Activated T-cell treated with anti-CD3 and anti-CD28 coated beads for 24 hours (primary cell): ENCODE results near the gene KCNQ4.

ENCODE experiments used
- DNase-seq: peaks from one replicate; pipeline ENCODE4 v3.0.0-alpha.2; 2020; ENCODE audit warnings: low read depth

Gene KCNQ4

DNA sequence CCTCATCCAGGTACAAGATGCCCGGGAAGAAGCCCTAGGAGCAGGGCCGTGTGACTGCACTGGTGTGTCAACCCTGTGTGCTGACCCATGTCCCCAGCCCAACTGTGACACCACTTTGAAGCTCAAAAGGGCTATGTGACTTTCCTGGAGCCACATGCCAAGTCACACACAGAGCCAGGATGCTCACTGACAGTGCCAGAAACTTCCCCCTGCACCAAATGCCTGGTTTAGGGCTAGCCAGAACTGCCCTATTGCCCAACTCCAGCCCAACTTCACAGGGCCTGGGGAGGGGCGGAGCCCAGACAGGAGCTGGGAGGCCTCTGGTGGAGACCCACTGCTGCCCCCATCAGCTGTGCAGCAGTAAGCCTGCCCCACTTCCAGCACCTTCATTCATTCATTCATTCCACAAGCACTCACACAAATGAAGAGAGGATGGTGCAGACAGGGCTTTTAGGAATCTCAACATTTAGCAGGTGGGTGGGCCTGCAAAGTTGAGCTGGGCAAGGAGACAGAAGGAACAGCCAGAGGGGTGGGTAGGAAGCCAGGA lies 36.7 kb downstream of the KCNQ4 start:
- DNase-seq, result no peak

DNA sequence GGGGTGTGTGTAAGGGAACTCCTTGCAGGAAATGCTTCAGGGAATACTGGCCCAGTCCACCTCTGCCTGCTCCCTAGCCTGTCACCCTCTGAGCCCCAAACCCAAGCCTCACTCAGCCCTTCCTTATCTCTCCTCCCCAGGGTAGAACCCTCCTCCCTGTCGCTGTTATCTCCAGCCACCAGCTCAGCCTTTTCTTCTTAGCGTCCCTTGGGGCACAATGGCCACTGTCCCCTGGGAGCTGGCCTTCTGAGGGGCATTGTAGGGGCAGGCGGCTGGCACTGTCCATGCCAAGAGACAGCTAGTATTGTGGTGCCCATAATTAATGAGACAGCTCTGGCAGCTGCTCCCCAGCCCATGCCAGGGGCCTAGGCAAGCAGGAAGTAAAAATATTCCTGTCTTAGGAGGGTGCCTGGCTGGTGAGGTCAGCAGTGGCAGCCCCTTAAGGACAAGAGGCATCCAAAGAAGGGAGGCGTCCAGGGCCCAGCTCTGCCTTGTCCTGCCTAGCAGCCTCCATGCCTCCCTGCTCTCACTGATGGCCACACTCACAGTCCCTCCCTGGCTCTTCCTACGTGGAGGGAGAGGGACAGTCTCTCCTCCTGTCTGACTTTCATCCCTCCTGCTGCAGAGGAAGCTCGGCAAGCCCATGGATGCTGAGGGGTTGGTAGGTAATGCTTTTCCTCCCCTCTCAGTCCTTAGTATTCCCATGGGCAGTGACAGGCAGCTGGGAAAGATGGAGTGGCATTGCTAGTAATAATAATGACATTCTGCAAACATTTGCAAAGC lies 37.5 kb downstream of the KCNQ4 start:
- DNase-seq, result no peak

DNA sequence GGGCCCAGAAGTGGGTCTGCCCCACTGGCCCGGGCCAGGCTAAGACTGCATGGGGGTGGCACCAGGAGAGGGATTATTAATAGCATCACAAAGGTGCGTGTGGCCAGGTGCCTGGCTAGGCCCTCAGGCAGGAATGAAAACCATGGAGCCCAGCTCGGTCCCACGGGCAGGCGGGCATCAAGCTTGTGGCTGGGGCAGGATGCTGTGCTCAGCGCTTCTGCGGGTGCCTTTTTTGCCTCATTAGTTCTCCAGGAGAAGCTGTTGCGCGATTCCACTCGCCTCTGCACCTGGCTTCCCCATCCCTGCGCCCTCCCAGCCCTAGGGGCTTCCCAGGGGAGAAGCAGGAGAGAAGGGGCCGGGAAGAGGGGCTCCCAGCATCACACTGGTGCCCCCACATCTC lies 39.3 kb downstream of the KCNQ4 start:
- DNase-seq, result no peak

DNA sequence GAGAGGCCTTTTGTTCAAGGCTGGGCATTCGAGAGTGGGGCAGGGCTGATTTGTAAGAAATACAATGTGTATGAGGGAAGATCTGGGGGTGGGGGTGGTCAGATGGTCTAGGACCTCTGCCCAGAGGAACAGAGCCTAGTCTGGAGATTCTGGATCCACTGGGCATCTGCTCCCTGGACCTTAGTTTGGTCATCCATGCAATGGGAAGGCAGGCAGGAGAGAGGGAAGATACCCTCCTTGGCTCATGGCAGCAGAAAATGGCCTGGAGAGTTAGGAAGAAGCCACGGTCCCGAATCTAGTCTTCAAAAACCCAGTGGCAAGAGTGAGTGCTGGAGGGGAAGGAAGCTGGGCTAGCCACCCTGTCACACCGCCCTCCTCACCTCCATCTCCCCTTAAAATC lies 39.8 kb downstream of the KCNQ4 start:
- DNase-seq, result no peak

DNA sequence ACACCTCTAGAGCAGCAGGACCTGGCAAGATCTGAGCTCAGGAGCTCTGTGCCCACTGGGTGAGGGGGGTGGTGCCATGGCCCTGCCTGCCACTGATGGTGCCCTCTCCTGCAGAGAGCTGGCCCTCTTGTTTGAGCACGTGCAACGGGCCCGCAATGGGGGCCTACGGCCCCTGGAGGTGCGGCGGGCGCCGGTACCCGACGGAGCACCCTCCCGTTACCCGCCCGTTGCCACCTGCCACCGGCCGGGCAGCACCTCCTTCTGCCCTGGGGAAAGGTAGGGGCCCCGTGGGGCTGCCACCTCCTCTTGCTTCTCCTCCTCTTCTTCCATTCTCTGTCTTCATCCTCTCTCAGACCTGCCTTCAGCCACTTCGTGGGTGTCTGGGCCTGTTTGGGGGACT lies 40.4 kb downstream of the KCNQ4 start:
- no peak for DNase-seq

DNA sequence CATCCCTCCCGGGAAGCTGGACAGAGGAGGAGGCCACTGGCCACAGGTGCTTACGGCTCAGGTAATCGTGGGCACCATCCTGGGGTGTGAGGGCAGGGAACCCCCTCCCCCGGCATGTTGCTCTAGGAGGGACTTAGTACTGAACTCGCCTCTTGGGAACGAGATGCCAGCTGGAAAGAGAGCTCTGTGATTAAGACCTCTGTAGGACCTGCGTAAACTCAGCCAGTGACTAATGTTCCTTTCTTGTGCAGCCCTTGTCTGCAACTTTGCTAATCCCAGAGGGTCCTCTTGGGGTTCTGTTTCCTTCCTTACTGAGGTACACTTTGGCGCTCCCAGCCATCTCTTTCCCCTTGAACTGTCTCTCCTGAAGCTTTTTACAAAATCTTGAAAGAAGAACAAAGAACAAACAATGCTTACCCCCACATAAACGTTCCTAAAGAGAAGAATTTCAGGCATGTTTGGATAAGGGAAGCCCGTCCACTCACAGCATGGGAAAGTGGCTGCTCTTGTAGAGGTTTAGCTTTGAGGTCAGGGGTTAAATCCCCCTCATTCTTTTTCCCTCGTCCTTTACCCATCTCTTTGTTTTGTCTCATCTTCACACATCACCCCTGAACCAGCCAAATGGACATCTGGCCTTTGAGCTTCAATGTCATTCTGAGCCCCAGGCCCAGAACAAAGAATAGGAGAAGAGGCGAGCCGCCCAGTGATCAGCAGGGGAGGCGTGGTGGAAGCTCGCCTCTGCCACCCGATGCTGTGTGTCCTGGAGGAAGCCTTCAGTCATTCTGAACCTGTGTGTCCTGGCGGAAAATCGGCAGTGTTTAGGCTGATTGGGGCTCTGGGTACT lies 41.2 kb downstream of the KCNQ4 start:
- DNase-seq, result no peak

DNA sequence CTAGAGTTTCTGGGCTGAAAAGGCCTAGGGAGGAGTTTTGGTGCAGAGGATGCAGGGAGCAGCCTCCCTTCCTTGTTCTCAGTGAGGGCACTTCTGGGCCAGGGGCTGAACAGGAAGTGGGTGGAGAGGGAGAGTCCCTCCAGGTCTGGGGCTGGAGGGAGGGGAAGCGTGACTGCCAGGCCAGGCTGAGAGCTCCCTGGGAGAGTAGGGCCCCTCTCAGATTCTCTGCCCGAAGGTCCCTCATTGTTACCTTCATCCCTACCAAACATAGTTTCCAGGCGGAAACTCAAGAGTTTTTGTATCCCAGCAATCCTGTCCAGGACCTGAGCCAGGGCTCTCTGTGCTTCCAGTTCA lies 41.8 kb downstream of the KCNQ4 start:
- DNase-seq, result no peak

DNA sequence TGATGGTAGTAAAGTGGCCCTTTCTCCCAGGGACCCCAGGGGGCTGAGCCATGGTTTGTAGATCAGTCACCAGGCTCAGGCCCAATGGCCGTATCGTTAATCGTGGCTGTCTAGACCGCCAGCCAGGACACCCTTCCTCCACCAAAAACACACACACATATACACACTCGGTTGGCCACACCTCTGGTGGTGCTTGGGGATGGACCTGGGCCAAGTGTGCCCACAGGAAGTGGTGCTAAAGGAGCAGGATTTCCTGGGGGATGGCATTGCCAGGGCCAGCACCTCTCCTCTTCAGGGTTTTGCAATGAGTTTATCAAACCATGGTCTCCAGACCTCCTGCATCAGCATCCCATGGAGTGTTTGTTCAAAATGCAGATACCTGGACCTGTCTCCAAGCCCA lies 42.4 kb downstream of the KCNQ4 start:
- DNase-seq, result no peak

DNA sequence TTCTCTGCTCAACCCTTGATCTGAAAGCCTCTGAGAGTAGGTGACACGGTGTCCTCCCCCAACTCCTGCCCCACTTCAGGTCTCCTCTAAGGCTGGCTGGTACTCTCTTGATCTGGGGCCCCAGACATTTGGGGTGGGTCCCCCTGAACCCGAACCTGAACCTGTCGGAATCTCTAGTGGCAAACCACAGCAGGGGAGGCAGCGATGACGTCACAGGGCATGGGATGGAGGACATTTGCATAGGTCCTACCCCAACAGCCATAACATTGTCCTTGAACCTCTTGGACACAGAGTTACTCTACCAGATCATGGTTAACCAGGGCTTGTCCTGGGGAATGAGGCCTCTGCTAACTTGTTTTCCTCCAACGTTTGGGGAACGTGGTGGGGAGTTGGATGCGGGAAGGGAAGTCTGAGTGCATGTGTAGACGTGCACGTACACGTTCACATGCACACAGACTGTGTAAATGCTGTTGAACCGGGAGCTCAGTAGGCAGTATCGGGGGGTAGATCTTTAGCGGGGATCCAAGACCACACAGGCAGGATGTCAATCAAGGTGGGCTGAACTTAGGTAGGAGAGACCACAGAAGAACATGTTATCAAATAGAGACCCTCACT lies 46.2 kb downstream of the KCNQ4 start:
- DNase-seq, result no peak

DNA sequence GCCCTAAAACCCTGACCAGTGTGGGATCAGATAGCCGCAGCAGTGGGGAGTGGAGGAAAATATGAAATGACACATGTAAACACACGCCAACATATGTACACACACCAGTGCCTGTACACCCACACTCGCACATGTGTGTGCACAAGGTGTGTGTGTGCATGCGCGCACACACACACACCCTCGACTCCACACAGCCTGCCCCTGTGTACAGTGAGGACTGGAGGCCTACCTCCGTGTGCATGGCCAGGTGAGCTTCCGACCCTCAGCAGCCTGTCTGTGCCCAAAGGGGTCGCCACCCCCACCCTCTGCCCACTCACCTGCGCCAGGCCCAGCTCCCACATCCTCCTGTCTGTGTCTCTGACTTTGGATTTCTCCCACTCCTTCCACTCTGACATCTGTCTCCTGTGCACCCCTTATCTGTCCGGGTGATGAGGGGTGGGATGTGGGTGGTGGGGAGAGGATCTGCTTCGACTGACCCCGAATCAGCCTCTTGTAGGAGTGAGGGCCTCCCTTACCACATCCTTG lies 46.9 kb downstream of the KCNQ4 start:
- DNase-seq, result no peak

DNA sequence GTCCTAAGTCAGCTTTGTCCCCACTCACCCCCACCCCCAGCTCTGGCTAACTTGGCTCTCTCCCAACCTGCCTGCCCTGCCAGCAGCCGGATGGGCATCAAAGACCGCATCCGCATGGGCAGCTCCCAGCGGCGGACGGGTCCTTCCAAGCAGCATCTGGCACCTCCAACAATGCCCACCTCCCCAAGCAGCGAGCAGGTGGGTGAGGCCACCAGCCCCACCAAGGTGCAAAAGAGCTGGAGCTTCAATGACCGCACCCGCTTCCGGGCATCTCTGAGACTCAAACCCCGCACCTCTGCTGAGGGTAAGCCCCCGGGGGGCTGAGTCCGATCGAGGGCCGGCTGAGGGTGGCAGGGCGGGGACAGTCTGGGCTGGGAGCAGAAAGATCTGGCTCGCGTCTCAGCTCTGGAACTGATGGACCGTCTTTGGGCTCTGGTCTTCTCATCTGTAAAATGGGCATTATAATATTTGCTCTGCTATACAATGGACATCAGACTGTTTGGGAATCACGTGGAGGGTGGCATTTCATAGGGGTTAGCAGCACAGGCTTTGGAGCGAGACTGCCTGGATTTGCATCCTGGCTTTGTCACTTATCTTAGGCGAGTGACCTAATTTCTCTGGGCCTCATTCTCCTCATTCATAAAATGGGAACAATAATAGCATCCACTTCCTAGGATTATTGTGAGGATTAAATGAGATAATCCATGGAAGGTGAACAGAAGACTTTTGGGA lies 47.6 kb downstream of the KCNQ4 start:
- DNase-seq, result no peak

DNA sequence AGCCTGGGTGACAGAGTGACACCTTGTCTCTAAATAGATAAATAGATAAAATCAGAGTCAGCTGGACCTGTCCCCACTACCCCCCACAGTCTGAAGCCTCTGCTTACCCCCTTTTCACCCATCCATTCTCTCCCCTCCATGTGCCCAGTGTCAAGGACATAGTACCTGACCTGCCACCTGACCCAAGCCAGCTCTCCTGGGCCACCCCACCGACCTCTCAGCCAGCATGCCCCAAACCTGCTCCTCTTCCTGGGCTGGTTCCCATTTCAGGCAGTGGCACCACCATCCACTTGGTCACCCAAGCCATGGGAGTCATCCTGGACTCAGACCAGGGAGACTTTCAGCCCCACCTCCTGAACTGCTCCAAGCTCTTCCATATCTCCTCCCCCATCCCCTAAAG lies 50.4 kb downstream of the KCNQ4 start:
- DNase-seq, result no peak

DNA sequence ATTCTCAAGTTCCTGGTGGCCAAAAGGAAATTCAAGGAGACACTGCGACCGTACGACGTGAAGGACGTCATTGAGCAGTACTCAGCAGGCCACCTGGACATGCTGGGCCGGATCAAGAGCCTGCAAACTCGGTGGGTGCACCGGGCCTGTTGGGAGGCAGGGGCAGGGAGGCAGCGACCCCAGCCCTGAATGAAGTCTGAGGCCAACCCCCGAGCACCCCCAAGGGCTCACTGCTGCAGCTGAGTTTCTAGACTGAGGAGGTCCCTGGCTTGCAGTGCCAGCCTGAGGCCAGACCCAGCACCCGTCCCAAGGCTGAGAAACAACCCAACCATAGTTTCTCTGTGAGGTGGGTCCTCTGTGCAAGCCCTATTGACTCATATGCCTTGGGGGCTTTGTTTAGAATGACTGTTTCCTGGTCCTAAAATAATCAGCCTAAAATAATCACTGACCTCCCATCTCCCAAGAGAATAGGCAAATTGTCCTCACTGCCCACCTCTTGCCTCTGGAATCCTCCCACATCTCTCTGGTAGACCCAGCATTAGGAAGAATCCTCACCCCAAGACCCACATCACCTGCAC lies 51.5 kb downstream of the KCNQ4 start:
- no peak for DNase-seq

DNA sequence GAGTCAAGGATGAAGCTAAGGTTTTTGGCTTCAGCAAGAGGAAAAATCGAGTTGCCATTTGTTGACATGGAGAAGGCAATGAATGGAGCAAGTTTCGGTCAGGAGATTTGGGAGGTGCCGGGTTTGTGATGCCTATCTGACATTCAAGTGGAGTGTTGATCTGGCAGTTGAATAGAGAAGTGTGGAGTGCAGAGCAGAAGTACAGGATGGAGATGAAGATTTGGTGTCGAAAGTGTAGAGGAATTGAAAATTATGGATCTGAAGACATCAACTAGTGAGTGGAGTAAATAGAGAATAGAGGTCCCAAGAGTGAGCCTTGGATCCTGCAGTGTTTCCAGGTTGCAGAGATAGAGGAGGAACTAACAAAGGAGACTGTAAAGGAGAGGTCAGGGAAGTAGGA lies 52.7 kb downstream of the KCNQ4 start:
- DNase-seq, result no peak

DNA sequence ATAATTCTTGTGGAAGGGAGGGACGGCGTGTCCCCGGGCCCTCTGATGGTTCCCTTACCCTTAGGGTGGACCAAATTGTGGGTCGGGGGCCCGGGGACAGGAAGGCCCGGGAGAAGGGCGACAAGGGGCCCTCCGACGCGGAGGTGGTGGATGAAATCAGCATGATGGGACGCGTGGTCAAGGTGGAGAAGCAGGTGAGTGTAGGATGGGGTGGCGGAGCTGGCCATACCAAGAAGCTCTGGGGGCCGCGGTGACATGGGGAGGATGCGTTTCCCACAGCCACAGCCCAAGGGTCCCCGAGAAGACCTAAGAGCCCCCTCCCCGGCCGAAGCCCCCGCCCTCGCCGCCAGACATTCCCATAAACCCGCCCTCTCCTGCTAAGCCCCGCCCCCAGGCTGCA lies 54.0 kb downstream of the KCNQ4 start:
- DNase-seq, result no peak

DNA sequence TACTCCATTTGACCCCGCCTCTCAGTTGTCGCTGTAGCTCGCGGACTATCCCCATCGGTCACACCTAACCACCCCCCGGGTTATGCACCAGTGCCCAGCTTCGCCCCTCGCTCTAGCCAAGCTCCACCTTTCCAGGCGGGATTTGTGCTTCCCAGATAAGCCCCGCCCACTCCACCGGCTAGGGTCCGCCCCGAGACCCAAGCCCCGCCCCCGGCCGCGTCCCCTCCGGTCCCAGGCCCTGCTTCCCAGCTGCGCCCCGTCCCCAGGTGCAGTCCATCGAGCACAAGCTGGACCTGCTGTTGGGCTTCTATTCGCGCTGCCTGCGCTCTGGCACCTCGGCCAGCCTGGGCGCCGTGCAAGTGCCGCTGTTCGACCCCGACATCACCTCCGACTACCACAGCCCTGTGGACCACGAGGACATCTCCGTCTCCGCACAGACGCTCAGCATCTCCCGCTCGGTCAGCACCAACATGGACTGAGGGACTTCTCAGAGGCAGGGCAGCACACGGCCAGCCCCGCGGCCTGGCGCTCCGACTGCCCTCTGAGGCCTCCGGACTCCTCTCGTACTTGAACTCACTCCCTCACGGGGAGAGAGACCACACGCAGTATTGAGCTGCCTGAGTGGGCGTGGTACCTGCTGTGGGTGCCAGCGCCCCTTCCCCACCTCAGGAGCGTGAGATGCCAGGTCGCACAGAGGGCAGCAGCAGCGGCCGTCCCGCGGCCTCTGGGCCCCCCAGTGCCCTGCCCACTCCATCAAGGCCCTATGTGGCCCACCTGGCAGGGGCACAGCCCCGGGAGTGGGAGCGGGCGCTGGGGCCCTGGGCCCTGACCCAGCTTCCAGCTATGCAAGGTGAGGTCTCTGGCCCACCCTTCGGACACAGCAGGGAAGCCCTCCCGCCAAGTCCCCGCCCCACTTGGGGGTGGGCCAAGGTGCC lies 54.7 kb downstream of the KCNQ4 start:
- DNase-seq, result no peak

DNA sequence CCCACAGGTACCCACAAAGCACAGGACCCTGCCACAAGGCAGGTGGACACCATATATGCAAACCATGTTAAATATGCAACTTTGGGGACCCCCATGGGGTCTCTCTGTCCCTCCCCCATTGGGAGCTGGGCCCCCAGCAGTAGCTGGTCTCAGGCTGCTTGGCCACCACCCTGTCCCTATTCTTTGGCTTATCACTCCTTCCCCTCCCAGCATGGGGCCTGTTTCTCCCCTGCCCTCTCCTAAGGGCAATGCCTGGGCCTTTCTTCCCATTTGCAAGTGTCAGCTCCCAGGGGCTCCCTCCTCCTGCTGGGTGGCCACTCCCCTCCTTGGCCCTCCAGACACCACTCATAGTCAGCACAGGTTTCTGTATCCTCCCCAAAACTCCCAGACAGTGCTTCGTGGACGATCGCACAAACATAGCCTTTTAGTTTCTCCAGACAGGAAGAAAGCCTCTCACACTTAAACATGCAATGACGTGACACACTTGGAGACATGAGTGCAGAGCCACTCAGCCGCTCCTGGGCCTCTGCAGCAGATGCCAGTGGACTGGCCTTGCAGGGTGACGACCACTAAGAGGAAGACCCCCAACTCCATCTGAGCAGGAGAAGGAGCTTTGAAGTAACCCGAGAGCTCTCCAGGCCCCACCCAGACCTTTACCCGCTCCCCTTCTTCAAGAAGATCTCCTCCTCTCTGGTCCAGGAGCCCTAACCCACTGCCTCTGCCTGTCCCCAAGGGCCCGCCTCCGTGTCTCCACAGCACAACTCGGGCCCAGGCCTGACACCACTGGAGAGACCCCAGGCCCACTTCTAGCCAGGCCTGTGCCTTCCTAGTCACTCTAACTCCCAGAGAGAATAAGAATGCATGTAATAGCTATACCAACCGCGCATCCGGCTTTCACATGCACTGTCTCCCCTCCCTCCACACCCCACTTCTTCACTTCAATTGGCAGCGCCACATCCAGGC lies 55.7 kb downstream of the KCNQ4 start:
- DNase-seq, result no peak

DNA sequence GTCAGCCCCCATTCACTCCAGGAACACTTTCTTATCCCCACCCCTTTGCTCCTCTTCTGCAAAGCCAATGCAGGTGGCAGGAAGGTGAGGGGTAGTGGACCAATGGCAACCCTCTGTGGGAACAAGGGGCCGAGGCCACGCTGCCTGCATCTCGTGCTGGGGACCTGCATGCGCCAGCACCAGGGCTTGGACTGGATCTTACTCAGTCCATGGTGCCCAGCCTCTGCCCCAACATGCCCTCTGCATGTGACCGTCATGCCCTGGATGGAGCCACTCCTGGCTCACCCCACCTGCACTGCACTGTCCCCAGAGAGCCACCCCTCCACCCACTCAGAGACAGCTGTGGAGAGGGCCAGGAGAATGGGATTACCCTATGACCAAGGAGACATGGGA lies 56.4 kb downstream of the KCNQ4 start:
- DNase-seq, result no peak
